DMS 273 (cell line): ENCODE data around the gene MAP7.

ENCODE experiments used
- DNase-seq: peaks from one replicate; lab custom pipeline; 2025; ENCODE audit not compliant: unreplicated experiment; lab: John Stamatoyannopoulos, UW

Gene MAP7

GRCh38 chr6:136426627-136427377 is 123.4 kb downstream of the MAP7 start:
- no peak for DNase-seq

GRCh38 chr6:136425793-136426192 is 124.4 kb downstream of the MAP7 start:
- DNase-seq = no peak

DNA sequence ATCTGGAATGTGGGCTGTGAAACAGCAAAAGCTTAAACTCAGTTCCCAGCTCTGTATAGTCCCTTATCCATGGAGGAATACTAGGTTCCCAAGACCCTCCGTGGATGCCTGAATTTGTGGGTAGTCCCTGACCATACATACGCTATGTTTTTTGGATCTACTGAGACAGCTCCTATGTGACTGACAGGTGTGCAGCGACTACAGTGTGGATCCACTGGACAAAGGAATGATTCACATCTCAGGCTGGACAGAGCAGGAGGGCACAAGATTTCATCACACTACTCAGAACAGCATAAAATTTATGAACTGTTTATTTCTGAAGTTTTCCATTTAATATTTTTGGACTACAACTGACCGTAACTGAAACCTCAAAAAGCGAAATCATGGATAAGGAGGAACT is 125.3 kb downstream of the MAP7 start:
- DNase-seq = no peak

DNA sequence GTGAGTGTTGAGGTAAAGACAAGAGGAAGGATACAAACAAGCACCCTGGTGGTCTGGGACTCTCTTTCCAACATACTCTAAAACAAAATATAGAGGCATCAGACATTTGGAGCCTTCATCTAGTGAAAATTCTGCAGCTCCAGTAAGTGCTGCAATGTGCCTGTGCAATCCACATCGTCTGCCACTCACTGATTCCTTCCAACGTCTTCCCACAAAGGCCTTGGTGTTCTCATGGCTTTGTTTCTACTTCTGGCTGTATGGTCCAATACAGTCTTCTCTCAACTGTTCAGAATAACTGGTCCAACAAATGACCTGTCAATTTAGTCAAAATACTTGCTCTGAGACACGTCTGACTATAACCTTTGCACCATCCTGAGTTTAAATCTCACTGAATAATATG is 125.8 kb downstream of the MAP7 start:
- DNase-seq = no peak

DNA sequence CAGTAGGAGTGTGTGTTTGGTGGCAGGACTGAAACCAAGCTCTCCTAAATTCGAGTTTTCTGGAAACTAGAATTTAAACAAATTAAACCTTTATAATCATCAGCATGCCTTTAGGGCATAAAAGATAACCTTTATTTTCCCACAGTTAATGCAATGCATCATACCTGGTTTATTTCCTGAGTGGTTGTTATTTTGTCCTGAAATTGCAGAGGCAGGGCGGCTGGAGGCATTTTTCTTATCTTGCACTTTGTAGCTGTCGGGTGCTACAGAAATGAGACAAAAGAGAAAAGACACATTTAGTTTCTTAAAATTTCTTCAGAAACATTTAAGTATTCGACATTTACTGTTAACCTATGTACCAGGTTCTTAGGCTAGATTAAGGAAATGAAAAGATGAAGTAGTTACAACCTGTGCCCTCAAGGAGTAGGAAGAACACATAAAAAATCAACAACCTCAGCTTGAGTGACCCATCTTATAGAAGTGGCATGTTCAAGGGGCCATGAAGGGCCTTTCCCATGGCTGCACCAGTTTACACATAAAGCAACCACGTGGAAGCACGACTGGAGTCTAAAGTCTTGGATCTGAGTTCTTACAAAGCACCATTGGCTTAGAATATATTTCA is 128.6 kb downstream of the MAP7 start:
- DNase-seq = no peak

- no peak for DNase-seq
These were observed 129.4 kb downstream of the MAP7 start for GRCh38 chr6:136420853-136421252.

DNA sequence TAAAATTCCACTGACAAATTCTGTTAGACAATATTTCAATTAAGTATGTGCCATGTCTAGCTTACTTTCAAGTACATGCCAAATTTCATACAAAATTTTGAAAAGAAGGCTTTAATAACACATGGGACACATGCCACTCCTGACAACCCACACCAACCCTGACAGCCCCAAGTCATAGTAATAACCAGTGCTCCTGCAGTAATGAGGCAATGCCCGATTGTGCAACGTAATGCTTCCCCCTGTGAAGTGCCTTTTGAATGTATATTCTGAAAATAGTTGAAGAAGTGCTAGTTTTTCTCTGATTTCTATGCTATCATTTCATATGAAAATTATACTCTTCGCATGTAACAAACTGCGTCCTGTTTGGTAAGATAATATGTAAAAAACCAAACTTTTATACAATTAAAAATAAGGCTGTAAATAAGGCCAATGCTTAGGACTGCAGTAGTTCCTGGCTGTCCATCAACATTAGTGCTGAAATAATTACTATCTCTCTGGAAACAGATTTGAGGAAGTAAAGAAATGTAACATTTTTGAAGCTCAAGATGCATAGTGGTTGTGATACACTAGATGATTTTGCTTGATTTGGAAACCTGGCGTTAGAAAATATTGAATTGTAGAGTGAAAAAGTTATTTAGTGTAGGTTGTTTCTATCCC is 134.7 kb downstream of the MAP7 start:
- DNase-seq = no peak

GRCh38 chr6:136412410-136412809 is 137.8 kb downstream of the MAP7 start:
- DNase-seq = no peak

DNA sequence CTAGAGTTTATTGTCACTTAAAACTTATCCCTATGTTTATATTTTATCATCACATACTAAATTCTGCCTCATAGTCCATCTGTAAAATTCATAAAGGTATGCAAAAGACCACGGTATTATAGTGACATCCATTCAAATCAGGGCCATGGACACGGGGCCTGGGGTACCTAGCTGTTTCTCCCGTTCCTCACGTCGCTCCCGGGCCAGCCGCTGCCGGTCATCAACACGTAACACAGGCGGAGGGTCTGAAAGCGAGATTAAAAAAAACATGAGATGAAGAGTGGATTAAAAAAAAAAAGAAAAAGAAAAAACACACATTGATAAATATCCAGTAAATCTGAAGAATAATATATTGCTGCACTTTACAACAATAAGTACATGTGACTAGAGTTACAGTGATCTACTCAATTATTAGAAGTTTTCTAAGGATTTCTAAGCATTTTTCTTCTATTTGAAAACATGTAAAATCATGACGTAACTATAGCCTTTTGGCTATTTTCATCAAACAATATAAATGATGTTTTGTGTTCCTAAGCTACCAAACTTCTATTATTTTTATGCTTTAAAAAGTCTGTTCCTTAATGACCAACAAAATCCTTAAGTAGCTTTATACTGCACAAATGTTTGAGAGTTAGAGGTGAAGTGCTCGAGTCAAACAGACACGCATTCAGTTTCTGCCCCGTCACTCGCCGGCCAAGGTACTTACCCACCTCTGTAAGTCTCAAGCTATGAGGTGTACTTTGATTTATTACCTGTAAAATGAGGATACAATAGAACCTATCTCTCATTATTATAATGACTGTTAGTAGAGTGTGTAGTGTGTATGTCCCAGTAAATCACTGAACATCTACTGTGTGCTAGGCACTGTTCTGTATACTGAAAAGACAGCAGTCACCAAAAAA is 138.5 kb downstream of the MAP7 start:
- DNase-seq = no peak

DNA sequence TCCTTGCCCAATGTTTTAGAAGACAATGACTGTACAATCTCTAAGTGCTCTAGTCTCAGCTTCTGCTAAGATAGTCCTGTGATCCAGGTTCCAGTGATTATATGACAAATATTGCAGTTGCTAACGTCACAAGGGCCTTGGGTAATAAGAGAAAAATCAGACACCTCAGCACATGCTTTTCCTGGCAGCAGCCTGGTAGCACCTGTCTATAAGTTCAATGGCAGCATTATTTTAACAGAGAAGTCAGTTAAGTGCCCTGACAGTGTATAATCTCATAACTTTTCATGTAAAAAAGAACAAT is 139.2 kb downstream of the MAP7 start:
- DNase-seq = no peak

- no peak for DNase-seq
These were observed 139.8 kb downstream of the MAP7 start for GRCh38 chr6:136410201-136411024.

- no peak for DNase-seq
These were observed 140.6 kb downstream of the MAP7 start for GRCh38 chr6:136409597-136409996.

DNA sequence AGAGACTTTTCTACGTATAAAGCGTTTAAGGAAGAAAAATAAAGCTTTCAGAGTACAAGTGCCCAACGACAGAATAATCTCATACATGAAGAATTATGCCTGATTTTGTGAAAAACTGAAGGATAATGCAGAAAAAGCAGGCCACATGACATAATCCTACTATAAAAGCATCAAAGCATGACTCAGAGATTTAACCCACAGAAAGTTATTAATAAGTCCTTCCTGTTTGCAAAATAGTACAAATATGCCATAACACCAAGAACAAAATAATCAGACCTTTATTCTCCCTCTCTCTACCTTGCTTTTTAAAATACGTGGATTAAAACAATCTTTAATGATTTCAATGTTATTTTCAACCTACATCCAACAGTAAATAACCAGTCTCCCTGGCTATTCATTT is 142.0 kb downstream of the MAP7 start:
- no peak for DNase-seq

DNA sequence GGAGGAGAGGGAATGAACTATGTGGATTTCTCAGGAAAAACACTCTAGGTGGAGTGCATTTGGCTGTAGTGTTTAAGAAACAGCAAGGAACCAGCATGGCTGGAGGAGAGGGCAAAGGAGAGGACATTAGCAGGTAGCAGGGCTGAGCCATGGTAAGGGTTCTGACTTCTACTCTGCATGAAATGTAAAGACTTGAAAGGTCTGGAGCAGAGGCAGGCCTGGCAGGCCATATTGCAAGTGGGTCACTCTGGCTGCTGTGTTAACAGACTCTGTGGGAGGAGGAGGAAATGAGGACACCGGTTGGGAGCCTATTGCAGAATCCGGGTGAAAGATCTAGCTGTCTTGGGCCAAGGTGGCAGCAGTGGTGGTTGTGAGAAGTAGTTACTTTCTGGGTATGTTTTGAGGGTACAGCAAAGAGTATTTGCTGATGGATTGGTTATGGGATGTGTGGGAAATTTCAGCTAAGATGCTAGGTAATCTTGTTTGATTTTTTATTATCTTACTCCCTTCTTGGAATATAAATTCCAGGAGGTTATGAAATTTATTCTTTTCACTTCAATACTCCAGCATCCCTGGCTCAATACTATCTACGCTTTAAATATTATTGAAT is 144.7 kb downstream of the MAP7 start:
- no peak for DNase-seq

GRCh38 chr6:136404627-136405419 is 145.4 kb downstream of the MAP7 start:
- no peak for DNase-seq

DNA sequence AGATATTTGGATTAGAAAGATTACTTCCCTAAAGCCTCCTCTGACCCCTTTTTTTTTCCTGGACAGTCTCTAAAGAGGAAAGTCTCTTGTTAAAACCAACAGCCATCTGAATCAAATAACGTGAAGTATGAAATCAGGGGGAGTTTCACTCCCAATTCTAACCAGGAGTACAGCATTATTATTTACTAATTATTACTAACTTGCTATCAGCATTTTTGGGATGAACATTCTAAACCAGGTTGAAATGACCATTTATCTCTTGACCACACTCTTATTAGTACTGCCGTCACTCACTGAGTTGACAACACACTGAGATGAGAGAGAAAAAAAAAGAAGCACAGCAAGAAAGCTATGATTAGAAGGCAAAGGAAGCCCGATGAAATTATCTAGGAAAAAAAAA is 146.2 kb downstream of the MAP7 start:
- no peak for DNase-seq

DNA sequence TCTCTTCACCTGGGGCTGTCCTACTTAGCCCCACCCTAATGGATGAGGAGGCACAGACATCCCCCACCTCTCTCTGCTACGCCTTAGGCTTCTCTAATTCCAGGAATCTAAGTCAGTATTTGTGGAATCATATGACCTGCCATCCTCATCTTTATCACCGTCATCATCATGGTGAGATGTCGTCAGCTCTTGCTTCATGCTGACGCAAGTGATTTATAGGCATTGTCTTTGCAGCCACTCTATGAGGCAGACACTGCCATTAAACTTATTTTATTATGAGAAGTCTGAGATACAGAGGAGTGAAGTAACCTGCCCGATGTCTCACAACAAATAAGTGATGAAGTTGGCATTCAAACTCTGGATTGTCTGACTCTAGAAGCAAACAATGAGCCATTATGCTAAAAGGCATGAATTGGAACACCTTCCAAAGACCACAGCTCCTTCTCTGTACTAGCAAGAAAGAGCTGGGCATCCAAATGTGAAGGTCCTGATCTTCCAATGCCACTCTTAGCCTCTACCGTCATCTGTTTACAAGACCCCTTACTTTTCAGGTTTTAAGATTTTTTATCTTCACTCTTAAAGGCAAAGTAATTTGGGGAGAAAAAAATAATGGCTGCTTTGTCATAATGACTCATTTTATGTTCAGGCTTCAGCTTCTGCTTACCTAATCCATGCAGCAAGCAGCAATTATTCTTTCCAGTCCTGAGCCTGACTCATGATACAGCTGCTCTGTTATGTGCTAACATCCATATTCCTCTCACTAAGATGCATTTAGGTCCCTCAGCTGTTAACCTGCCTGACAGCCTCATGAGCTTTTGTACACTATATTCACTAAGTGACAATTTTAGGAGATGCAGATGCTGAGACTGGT is 146.9 kb downstream of the MAP7 start:
- DNase-seq = no peak

- no peak for DNase-seq
These were observed 148.5 kb downstream of the MAP7 start for GRCh38 chr6:136401749-136402148.
